ENCODE measurements around the gene CREB3L4. TPM values are rescaled to one million over a fixed set of nuclear protein-coding genes. Genes with fewer than 3 reads are reported as not detected.
A peak's percentile ranks its signal among the peaks of the same experiment; 100 is the strongest.

Gene CREB3L4
- total and polyA plus RNA-seq, 2 of the 13 experiments (the other 11 are each of a cell fraction or from before 2014, with no cell fraction given) = 9.9 to 18.7 TPM

GRCh38 chr1:153958111-153958960, 9.4 kb upstream of the CREB3L4 start, which contains the start of gene CRTC2 (continued):
- TF ChIP-seq ZNF724P (CRISPR knock-in tag; IDR thresholded peaks at IDR 0.05; ENCODE audit: borderline replicate concordance) = no peak
- TF ChIP-seq ZNF282 (IDR thresholded peaks at IDR 0.05; ENCODE audit: partially characterized antibody) = no peak
- TF ChIP-seq HDAC6 (IDR thresholded peaks at IDR 0.05; ENCODE audit: low read depth, low read length) = no peak
- TF ChIP-seq, protein P1, sequence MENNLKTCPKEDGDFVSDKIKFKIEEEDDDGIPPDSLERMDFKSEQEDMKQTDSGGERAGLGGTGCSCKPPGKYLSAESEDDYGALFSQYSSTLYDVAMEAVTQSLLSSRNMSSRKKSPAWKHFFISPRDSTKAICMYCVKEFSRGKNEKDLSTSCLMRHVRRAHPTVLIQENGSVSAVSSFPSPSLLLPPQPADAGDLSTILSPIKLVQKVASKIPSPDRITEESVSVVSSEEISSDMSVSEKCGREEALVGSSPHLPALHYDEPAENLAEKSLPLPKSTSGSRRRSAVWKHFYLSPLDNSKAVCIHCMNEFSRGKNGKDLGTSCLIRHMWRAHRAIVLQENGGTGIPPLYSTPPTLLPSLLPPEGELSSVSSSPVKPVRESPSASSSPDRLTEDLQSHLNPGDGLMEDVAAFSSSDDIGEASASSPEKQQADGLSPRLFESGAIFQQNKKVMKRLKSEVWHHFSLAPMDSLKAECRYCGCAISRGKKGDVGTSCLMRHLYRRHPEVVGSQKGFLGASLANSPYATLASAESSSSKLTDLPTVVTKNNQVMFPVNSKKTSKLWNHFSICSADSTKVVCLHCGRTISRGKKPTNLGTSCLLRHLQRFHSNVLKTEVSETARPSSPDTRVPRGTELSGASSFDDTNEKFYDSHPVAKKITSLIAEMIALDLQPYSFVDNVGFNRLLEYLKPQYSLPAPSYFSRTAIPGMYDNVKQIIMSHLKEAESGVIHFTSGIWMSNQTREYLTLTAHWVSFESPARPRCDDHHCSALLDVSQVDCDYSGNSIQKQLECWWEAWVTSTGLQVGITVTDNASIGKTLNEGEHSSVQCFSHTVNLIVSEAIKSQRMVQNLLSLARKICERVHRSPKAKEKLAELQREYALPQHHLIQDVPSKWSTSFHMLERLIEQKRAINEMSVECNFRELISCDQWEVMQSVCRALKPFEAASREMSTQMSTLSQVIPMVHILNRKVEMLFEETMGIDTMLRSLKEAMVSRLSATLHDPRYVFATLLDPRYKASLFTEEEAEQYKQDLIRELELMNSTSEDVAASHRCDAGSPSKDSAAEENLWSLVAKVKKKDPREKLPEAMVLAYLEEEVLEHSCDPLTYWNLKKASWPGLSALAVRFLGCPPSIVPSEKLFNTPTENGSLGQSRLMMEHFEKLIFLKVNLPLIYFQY (CRISPR knock-in tag; IDR thresholded peaks at IDR 0.05; ENCODE audit: borderline replicate concordance) = no peak
- TF ChIP-seq NFATC3 (CRISPR knock-in tag; IDR thresholded peaks at IDR 0.05) = no peak
- no peak for TF ChIP-seq AHDC1 (CRISPR knock-in tag; IDR thresholded peaks at IDR 0.05; ENCODE audit: borderline replicate concordance)
- peak; percentile 86; the same call in 1 of the 2 replicates for TF ChIP-seq KAT7 (CRISPR knock-in tag; IDR thresholded peaks at IDR 0.05; ENCODE audit: borderline replicate concordance)
- TF ChIP-seq ZNF484 (CRISPR knock-in tag; IDR thresholded peaks at IDR 0.05; ENCODE audit: borderline replicate concordance, low read depth) = no peak
- peak; percentile 39; the same call in 1 of the 2 replicates for TF ChIP-seq ZNF274 (CRISPR knock-in tag; IDR thresholded peaks at IDR 0.05)
- 0 out of 2 replicates have a peak, but pooled peaks have one; percentile 31 for TF ChIP-seq ZNF614 (CRISPR knock-in tag; IDR thresholded peaks at IDR 0.05; ENCODE audit: borderline replicate concordance)
- TF ChIP-seq BHLHE40 (IDR thresholded peaks at IDR 0.05; ENCODE audit: low read length) = no peak
- no peak for TF ChIP-seq TCF7 (IDR thresholded peaks at IDR 0.05; ENCODE audit: low read depth)
- no peak for TF ChIP-seq MAZ (IDR thresholded peaks at IDR 0.05; ENCODE audit: borderline replicate concordance, low read depth, low read length)
- peak; percentile 75 for TF ChIP-seq MAZ (CRISPR knock-in tag; IDR thresholded peaks at IDR 0.05; ENCODE audit: low read depth)
- TF ChIP-seq PRPF4 (IDR thresholded peaks at IDR 0.05; ENCODE audit: low read depth, low read length, poor library complexity, severe bottlenecking) = no peak
- no peak for TF ChIP-seq ZMAT3 (CRISPR knock-in tag; conservative IDR thresholded peaks at IDR 0.05)
- TF ChIP-seq, protein P2, sequence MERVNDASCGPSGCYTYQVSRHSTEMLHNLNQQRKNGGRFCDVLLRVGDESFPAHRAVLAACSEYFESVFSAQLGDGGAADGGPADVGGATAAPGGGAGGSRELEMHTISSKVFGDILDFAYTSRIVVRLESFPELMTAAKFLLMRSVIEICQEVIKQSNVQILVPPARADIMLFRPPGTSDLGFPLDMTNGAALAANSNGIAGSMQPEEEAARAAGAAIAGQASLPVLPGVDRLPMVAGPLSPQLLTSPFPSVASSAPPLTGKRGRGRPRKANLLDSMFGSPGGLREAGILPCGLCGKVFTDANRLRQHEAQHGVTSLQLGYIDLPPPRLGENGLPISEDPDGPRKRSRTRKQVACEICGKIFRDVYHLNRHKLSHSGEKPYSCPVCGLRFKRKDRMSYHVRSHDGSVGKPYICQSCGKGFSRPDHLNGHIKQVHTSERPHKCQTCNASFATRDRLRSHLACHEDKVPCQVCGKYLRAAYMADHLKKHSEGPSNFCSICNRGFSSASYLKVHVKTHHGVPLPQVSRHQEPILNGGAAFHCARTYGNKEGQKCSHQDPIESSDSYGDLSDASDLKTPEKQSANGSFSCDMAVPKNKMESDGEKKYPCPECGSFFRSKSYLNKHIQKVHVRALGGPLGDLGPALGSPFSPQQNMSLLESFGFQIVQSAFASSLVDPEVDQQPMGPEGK (CRISPR knock-in tag; IDR thresholded peaks at IDR 0.05) = no peak; the same call in 1 of the 2 replicates
- peak; percentile 82 for TF ChIP-seq GATAD1 (CRISPR knock-in tag; IDR thresholded peaks at IDR 0.05)

Data from HepG2 (cell line).